ENCODE data around the gene CENPH.

- TF ChIP-seq POLR2AphosphoS5 (IDR thresholded peaks at IDR 0.05; ENCODE audit: low read depth, low read length), result no peak
- TF ChIP-seq TAF1 (IDR thresholded peaks at IDR 0.05; ENCODE audit: borderline replicate concordance, insufficient read depth, low read length), result no peak
- TF ChIP-seq REST (IDR thresholded peaks at IDR 0.05; ENCODE audit: insufficient read depth in 1 of 2, low read depth in 2 of 2, low read length in 2 of 2), result no peak
- no peak for TF ChIP-seq SIN3A (IDR thresholded peaks at IDR 0.05; ENCODE audit: borderline replicate concordance, insufficient read depth, low read length)
- TF ChIP-seq FOXP2 (optimal IDR thresholded peaks at IDR 0.05; ENCODE audit: borderline replicate concordance, extremely low read depth, extremely low read length, insufficient read depth), result no peak
Observed at GRCh38 chr5:69225860-69226259, 36.5 kb downstream of the CENPH start.

Measured in PFSK-1 (cell line).